ENCODE data around the gene ALPK3. TPM values are rescaled to one million over a fixed set of nuclear protein-coding genes. Genes with fewer than 3 reads are reported as not detected.

Gene ALPK3
- total RNA-seq, 1 donor from 2014 or later: 2.5 TPM

DNA sequence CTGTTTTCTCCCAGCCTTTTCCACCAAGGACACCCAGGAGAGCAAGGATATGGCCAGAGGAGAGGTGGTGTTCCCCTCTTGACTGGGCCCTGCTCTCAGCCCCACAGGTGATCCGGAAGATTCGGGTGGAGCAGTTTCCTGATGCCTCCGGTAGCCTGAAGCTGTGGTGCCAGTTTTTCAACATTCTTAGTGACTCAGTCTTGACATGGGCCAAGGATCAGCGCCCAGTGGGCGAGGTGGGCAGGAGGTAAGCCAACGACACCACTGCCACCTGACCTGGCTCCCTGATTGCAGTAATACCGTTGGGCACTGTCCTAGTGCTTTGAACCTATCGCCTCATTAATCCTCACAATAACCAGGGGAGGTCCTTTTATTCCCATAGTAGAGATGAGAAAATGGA is 42.0 kb downstream of the ALPK3 start:
- Histone ChIP-seq H3K27ac (no peak overlapping the region), H3K27me3 (no peaks in the 10 kb centered on the region), H3K36me3 (no peaks in the 10 kb centered on the region), H3K4me3 (no peak overlapping the region), H3K4me1 (peaks cover 11% of the 10 kb centered on the region), H3K9me3 (no peaks in the 10 kb centered on the region)
- TF ChIP-seq POLR2A (IDR thresholded peaks at IDR 0.05): no peak
- TF ChIP-seq POLR2AphosphoS5 (IDR thresholded peaks at IDR 0.05; ENCODE audit: insufficient read depth in 1 of 2, low read depth in 1 of 2): peak; percentile 40 to 72
- TF ChIP-seq, protein P1, sequence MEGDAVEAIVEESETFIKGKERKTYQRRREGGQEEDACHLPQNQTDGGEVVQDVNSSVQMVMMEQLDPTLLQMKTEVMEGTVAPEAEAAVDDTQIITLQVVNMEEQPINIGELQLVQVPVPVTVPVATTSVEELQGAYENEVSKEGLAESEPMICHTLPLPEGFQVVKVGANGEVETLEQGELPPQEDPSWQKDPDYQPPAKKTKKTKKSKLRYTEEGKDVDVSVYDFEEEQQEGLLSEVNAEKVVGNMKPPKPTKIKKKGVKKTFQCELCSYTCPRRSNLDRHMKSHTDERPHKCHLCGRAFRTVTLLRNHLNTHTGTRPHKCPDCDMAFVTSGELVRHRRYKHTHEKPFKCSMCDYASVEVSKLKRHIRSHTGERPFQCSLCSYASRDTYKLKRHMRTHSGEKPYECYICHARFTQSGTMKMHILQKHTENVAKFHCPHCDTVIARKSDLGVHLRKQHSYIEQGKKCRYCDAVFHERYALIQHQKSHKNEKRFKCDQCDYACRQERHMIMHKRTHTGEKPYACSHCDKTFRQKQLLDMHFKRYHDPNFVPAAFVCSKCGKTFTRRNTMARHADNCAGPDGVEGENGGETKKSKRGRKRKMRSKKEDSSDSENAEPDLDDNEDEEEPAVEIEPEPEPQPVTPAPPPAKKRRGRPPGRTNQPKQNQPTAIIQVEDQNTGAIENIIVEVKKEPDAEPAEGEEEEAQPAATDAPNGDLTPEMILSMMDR (IDR thresholded peaks at IDR 0.05): no peak
- DNase-seq (ENCODE audit: extremely low spot score in 2 of 2): no peak
- intact Hi-C loops (cut with DNase I): no loop called here

DNA sequence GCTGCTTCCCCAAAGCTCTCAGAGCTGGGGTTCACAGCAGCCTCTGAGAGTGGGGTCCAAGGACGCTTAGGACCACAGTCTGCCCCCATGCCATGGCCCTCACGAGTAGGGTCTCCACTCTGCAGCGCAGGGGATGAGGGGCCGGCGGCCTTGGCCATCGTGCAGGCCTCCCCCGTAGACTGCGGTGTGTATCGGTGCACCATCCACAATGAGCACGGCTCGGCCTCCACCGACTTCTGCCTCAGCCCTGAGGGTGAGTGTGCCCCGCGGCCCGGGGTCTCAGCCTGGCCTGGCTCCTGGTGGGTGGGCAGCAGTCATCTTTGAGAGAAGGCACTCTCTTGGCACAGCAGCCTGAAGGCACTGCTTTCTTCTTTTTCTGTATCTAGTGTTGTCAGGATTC is 42.5 kb downstream of the ALPK3 start:
- TF ChIP-seq, protein P1 (IDR thresholded peaks at IDR 0.05): no peak
- TF ChIP-seq POLR2AphosphoS5 (IDR thresholded peaks at IDR 0.05; ENCODE audit: insufficient read depth in 1 of 2, low read depth in 1 of 2) (no peak), POLR2A (IDR thresholded peaks at IDR 0.05) (no peak)
- intact Hi-C loops (cut with DNase I): no loop called here

DNA sequence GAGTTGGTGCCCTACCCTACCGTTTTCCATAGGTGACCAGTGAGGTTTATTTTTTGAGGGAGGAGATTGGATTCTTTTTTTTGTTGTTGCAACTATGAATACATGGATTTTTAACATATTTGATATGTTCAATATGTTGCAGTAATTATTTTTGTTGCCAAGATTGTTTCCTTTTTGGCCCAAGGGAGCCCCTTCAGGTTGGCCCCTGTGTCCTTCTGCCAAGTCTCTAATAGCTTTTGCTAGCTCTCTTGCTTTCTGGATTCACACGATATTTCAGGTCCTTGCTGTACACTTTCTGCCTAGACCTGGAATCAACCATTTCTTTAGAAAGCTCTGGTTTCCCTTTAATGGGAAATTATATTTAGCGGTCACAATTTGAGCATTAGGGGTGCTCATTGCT is 44.6 kb downstream of the ALPK3 start:
- Histone ChIP-seq H3K4me1 (peaks cover 12% of the 10 kb centered on the region), H3K4me3 (no peak overlapping the region), H3K36me3 (no peaks in the 10 kb centered on the region), H3K27ac (no peak overlapping the region), H3K27me3 (no peaks in the 10 kb centered on the region), H3K9me3 (no peaks in the 10 kb centered on the region)
- TF ChIP-seq POLR2AphosphoS5 (IDR thresholded peaks at IDR 0.05; ENCODE audit: insufficient read depth in 1 of 2, low read depth in 1 of 2): no peak
- no peak for TF ChIP-seq POLR2A (IDR thresholded peaks at IDR 0.05)
- TF ChIP-seq, protein P1 (IDR thresholded peaks at IDR 0.05): no peak
- intact Hi-C loops (cut with DNase I): no loop called here
- DNase-seq (ENCODE audit: extremely low spot score in 2 of 2): no peak

More for the DNA sequence above, 42.5 kb downstream of the ALPK3 start:
- Histone ChIP-seq H3K36me3 (no peaks in the 10 kb centered on the region), H3K4me3 (no peak overlapping the region), H3K4me1 (peaks cover 12% of the 10 kb centered on the region), H3K9me3 (no peaks in the 10 kb centered on the region), H3K27me3 (no peaks in the 10 kb centered on the region), H3K27ac (no peak overlapping the region)
- no peak for DNase-seq (ENCODE audit: extremely low spot score in 2 of 2)

DNA sequence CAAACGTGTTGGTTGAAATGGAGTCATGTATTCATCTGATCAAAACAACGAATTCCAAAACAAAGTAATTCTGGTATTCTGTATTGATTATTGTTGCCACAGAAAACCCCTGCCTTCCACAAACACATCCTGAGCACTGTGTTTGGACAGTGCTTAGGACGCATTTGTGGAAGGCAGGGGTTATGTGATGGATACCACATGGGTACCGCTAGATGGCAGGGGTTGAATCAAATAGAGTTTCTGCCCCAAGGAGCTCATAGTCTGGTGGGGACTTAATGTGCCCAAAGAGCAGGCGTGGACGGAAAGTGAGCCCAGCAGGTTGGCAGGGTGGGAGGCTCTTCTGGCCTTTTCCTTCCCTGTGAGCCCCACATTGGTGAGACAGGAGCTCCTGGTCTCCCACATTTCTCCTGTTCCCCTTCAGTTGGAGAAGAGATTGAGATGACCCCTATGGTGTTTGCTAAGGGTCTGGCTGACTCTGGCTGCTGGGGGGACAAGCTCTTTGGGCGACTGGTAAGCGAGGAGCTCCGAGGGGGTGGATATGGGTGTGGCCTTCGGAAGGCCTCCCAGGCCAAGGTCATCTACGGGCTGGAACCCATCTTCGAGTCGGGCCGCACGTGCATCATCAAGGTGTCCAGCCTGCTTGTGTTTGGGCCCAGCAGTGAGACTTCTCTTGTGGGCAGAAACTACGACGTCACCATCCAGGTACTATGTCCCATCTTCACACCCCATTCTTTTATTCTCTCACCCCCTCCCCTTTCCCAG is 45.2 kb downstream of the ALPK3 start:
- TF ChIP-seq, protein P1 (IDR thresholded peaks at IDR 0.05): no peak
- TF ChIP-seq POLR2A (IDR thresholded peaks at IDR 0.05) (no peak), POLR2AphosphoS5 (IDR thresholded peaks at IDR 0.05; ENCODE audit: insufficient read depth in 1 of 2, low read depth in 1 of 2) (no peak)
- H3K36me3 ChIP-seq: no peaks in the 10 kb centered on the region
- H3K27me3 ChIP-seq: no peaks in the 10 kb centered on the region
- intact Hi-C loops (cut with DNase I): no loop called here
- no peaks in the 10 kb centered on the region for H3K9me3 ChIP-seq
- peaks cover 12% of the 10 kb centered on the region for H3K4me1 ChIP-seq
- no peak overlapping the region for H3K4me3 ChIP-seq
- H3K27ac ChIP-seq: no peak overlapping the region
- DNase-seq (ENCODE audit: extremely low spot score in 2 of 2): no peak
